GM12878 (cell line): ENCODE data around the gene HIVEP3.

Source experiments
- GABPA ChIP-seq: IDR thresholded peaks from 2 replicates; pipeline ENCODE4 v1.6.1; 2014; ENCODE audit warnings: antibody characterized with exemption, low read depth, mild to moderate bottlenecking, inconsistent platforms
- POLR2A ChIP-seq: IDR thresholded peaks from 2 replicates; pipeline ENCODE4 v1.6.1; 2011; ENCODE audit warnings: low read depth, mild to moderate bottlenecking, low read length

DNA sequence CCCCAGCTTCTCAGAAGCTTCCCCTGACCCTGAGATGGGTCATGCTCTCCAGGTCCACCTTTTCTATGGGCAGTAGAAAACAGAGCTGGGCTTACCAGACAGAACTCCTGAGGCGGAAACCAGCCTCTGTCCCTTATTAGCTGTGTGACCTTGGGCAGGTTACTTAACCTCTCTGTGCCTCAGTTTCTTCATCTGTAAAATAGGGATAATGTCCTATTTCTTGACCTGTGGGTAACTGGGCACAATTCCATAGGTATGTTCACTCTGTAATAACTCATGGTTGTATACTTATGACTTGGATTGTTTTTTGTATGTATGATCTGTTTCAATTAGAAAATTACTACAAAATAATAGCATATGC, 377.1 kb downstream of the HIVEP3 start:
- TF ChIP-seq GABPA (no peak), POLR2A (no peak)
